Left cardiac atrium (tissue), 2 donors: ENCODE data around the gene DMRTC1. TPM values are rescaled to one million over a fixed set of nuclear protein-coding genes. Genes with fewer than 3 reads are reported as not detected.

Experiments
- total RNA-seq, 2 donors: library from RNA; stranded (reverse); fragmentation: NEBNext Ultra II Directional; extraction: Animal tissue kit (Norgen Biotek cat#: 25700); gene quantifications; one replicate each; pipeline ENCODE4 v1.2.1, GENCODE V29; 2021
- donor health status: DM: no; HTN: yes; CAD: no; lungs with severe emphysema.
- donor health status: DM: yes; HTN: yes; CAD: no.

DMRTC1 gene
- total RNA-seq, 2 donors from 2014 or later = not detected

Other genes starting within 250 kb of the DMRTC1 start
- 10 to 100 TPM in 1 of 2 donors, 1 to 10 TPM in 1; 7.3 to 10.3 TPM for gene PHKA1, start 229.5 kb downstream of the DMRTC1 start, total RNA-seq
- not detected for gene DMRTC1B, start 166.9 kb downstream of the DMRTC1 start, total RNA-seq
- not detected for gene FAM236B, start 161.2 kb downstream of the DMRTC1 start, total RNA-seq
- gene FAM236D, start 135.6 kb downstream of the DMRTC1 start, total RNA-seq = not detected
- gene FAM236C, start 31.2 kb downstream of the DMRTC1 start, total RNA-seq = not detected
- gene FAM236A, start 5.6 kb downstream of the DMRTC1 start, total RNA-seq = not detected
- gene PABPC1L2B, start 59.1 kb upstream of the DMRTC1 start, total RNA-seq = not detected
- gene PABPC1L2A, start 135.7 kb upstream of the DMRTC1 start, total RNA-seq = not detected